IPS DF 4.7 (cell line): ENCODE measurements around the gene FCRLB.
"Not testable (repeated sequence)": the region's sequence is repeated elsewhere in the genome, so short reads cannot be mapped to it uniquely, and the experiment has no call there.

ENCODE experiments used
- DNase-seq: peaks from one replicate; pipeline ENCODE4 v3.0.0-alpha.2; 2013; ENCODE audit warnings: low spot score; ENCODE audit errors: extremely low read depth

Gene FCRLB, protein sequence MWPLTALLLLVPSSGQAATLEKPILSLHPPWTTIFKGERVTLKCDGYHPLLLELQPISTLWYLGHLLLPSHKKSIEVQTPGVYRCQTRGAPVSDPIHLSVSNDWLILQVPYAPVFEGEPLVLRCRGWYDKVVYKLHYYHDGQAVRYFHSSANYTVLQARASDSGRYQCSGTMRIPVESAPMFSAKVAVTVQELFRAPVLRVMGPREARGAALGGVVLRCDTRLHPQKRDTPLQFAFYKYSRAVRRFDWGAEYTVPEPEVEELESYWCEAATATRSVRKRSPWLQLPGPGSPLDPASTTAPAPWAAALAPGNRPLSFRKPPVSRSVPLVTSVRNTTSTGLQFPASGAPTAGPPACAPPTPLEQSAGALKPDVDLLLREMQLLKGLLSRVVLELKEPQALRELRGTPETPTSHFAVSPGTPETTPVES

DNA sequence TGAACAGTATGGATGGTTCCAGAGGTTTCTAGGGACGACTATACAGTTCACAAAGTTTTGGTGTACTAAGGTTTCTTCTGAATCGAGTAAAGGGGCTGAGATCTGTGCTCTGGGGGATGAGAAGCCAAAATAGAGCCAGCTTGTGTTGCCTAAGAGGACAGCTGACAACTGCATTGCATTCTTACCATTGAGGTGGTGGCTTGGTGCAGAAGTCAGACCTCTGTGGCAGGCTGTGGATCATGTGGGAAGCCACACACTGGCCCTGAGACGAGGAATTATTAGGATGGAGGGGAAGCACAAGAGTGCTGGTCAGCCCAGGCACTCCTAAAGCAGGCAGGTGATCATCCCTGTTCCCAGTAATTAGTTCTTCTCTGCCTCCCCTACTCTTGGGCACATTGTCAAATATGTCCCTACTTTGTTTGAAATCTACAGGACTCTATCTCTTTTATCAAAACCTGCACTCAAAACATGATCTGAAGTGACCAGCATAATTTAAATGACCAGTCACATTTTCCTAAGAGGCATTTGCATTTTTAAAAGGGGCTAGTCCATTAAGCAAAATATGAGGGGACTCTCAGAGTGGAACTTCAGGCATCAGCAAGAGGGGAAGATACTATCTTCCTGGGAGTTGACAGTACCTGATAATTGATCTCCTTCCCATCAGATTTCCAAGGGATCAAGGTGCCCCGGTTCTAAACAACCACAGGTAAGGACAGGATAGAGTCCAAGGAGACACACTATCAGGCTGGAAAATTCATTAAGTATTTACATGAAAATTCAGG, at the start of gene FCRLB:
Gene FCRLB, plus strand, starts transcription at position 589 of the 782 bp plus-strand sequence. CDS start 1,129 bp downstream, outside the sequence.
- no peak for DNase-seq

DNA sequence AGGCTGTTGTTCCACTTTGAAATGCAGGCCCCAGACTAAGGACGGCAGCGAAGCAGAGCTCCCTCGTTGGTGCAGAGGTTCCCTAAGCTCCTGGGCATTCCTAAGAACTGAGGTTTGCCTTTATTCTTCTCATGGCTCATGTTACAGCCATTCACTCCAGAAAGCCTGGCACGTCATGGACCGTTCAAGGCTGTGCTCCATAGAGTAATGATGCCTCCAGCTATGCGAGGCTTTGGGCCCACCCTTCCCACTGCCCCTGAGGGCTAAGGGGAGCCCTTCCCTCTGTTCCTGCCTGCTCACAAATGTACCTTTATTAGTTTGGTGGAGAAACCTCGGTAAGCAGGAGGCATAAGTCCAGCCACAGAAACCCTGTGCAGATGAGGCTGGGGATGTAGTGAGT, 47.9 kb upstream of the FCRLB start:
- DNase-seq = not testable (repeated sequence)

DNA sequence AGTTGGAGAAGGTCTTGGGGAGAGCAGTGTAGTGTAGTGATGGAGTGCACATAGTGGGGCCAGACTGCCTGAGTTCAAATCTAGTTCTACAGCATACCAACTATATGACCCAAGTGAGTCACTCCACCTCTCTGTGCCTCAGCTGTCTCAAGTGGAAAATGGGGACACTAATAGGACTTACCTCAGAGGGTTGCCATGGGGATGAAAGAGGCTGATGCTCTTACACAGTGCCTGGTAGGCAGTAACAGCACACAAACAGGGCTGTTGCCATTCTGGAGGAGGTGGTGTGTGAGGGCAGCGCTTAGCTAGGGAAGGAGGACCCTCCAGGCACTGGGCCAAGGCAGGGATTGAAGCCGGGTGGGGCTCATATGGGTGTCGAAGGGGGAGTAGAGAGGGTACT, 46.9 kb upstream of the FCRLB start:
- DNase-seq = not testable (repeated sequence)

DNA sequence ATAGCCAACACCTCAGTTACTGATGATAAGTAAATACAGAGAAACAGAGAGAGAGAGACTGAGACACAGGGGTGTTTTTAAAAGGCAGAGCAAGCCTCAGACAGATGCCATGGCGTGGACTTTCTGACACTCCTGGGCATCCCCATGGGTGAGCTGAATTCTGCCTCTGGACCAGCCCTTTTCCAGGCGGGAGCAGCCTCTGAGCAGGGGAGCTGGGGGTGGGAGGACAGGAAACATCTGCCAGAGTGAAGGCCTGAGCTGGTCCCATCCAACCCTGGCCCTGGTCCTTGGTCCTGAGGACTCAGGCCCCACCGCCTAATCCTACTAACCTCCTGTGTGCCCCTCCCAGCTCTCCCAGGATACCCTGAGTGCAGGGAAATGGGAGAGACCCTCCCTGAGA, 46.4 kb upstream of the FCRLB start:
- not testable (repeated sequence) for DNase-seq

DNA sequence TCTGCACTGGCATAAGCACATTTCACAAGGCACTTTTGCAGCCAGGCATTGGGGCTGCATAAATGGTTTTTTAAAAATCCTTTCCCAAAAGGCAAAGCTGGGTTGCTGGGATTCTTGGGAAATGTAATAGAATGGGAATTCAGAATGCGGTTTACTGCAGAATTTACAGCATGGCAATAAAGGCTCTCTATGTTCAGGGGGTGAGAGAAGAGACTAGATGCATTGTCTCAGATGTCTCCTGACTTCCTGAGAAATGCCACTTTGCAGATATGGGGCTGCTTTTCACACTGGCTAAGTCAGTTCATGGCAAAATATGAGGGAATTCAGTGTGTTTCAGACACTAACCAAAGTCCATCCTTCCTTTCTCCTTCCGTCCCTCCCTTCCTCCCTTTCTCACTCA, 44.9 kb upstream of the FCRLB start:
- DNase-seq = no peak

DNA sequence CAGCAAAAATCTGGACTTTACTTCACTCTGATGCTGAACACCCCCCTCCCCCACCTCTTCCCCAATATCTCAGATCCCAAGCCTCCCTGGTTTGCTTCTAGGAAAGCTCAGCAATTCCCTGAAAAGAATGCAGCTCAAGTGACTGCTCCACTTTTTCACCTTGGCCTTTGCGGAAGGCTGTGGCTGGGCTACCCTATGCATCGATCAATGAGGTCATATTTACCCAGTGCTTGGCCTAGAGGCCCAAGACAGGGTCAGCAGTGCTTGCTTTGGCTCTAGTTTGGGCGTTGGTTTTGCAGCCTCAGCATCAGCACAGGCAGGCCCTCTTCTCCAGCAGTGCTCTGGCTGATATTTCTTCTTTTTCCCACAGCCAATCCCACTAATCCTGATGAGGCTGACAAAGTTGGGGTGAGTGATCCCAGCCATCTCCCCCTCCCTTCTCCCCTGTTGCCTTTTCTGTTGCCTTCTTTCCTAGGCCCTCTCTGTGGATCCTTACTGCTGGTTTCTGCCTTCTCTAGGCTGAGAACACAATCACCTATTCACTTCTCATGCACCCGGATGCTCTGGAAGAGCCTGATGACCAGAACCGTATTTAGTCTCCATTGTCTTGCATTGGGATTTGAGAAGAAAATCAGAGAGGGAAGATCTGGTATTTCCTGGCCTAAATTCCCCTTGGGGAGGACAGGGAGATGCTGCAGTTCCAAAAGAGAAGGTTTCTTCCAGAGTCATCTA, 44.2 kb upstream of the FCRLB start:
- DNase-seq = no peak

DNA sequence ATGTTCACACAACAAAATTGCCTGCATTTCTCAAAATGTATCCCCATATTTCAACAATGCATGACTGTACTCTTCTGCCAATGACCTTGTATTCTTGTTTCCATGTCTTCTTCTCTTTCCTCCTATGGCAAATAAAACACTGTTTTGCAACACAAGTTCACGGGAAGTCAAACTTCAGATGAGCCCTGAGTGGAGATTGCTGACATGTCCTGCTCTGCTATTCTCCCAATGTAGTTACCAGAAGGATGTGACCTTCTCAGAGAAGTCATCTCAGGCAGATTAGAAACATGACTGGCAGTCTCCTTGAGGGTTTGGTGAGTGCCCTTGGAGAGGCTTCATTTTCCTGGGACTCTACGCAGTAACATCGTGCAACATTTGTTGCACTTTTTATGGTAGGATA, 42.8 kb upstream of the FCRLB start:
- DNase-seq = no peak

DNA sequence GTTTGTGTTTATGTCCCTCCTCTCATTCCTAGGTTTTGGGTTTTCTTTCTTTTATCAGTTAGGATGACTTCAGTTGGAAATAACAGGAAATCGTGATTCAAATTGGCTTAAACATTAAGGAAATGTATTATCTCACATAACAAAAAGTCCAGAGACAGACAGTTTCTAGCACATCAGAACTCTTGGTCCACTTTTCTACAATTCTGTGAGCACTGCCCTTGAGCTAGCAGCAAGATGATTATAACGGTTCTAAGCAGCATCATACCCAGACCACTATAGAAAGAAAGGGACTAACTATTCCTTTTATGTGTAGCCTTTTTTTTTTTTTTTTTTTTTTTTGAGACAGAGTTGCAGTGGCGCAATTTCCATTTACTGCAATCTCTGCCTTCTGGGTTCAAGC, 39.5 kb upstream of the FCRLB start:
- DNase-seq = no peak

DNA sequence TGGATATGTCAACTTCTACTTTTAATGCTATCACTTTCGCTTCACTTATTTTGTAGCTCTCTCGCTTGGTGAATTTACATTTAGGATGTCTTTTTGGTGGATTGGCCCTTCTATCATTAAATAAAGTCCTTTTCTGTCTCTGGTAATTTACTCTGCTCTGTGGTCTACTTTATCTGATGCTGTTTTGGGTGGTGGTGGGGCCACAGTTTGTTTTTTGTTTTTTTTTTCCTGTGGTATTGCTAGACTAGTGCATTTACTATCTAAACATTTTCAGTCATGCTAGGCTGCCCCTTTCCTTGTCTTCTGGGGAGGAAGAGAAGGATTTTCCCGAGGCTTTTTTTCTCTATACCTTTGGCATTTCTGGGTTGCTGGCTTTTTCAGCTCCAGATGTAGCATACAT, 32.4 kb upstream of the FCRLB start:
- DNase-seq = no peak

DNA sequence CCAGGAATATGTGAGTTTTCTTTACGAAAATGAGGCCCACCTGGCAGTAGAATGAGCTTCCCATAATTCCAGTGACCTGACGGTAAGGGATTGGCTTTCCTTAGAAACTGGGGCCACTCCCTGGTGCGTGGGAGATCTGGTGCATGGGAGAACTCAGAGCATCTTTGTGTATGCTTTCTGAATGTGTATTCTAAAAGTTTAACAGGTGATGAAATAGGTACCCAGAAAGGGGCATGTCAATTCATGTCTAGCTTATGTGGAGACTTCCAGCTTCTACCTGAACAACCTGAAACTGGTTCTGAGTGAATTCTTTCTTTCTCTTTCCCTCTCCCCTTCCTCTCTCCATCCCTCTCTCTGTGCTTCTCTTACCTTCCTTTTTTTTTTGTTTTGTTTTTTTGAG, 29.5 kb upstream of the FCRLB start:
- no peak for DNase-seq

DNA sequence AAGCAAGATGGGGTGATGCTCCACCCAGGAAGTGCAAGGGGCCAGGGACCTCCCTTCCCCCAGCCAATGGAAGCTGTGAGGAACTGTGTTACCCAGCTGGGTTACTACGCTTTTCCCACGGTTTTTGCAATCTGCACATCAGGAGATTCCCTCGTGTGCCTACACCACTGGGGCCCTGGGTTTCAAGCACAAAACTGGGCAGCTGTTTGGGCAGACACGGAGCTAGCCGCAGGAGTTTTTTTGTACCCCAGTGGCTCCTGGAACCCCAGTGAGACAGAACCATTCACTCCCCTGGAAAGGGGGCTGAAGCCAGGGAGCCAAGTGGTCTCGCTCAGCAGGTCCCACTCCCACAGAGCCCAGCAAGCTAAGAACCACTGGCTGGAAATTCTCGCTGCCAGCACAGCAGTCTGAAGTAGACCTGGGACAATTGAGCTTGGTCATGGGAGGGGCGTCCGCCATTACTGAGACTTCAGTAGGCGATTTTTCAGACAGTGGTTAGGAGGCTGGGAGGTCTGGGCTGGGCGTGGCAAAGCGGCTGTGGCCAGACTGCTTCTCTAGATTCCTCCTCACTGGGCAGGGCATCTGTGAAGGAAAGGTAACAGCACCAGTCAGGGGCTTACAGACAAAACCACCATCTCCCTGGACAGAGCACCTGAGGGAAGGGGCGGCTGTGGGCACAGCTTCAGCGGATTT, 28.2 kb upstream of the FCRLB start:
- not testable (repeated sequence) for DNase-seq

DNA sequence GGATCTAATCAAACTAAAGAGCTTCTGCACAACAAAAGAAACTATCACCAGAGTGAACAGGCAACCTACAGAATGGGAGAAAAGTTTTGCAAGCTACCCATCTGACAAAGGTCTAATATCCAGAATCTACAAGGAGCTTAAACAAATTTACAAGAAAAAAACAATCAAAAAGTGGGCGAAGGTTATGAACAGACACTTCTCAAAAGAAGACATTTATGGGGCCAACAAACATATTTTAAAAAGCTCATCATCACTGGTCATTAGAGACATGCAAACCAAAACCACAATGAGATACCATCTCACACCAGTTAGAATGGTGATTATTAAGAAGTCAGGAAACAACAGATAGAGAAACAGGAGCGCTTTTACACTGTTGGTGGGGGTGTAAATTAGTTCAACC, 23.0 kb upstream of the FCRLB start:
- not testable (repeated sequence) for DNase-seq

DNA sequence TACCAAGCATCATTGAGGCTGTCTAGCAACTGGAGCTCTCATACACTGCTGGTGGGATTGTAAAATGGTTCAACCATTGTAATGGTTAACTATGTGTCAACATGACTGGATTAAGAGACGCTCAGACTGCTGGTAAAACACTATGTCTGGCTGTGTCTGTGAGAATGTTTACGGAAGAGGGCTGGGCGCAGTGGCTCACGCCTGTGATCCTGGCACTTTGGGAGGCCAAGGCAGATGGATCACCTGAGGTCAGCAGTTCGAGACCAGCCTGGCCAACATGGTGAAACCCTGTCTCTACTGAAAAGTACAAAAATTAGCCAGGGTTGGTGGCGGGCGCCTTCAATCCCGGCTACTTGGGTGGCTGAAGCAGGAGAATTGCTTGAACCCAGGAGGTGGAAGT, 19.1 kb upstream of the FCRLB start:
- DNase-seq = no peak

DNA sequence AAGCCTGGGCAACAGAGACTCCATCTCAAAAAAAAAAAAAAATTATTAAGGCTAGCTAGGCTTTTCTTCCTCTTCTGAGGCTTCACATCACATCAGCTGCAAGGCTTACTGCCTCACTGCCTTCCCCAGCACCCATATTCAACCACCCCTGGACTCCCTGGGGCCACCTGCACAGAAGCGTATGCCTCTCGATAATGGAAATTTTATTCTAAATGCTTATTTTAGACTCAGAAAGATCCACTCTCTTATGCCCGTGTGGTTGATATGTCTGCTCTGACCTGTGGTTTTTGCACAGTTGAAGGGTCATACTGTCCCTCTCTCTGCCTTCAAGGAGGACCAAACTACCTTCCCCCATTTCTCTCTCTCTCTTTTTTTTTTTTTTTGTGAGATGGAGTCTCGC, 15.8 kb upstream of the FCRLB start:
- no peak for DNase-seq

DNA sequence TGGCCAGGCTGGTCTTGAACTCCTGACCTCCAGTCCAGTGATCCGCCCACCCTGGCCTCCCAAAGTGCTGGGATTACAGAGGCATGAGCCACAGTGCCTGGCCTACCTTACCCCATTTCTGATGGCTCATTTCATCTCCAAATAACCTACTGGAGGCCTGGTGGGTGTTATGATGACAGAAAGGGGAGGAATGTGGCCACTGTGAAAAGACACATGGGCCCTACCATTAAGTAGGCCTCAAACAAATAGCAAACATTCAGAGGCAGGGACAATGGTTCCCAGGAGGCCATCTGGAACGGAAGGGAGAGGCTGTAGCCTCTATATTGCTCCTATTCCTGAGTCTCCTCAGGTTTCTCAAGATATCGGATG, 15.2 kb upstream of the FCRLB start:
- no peak for DNase-seq

DNA sequence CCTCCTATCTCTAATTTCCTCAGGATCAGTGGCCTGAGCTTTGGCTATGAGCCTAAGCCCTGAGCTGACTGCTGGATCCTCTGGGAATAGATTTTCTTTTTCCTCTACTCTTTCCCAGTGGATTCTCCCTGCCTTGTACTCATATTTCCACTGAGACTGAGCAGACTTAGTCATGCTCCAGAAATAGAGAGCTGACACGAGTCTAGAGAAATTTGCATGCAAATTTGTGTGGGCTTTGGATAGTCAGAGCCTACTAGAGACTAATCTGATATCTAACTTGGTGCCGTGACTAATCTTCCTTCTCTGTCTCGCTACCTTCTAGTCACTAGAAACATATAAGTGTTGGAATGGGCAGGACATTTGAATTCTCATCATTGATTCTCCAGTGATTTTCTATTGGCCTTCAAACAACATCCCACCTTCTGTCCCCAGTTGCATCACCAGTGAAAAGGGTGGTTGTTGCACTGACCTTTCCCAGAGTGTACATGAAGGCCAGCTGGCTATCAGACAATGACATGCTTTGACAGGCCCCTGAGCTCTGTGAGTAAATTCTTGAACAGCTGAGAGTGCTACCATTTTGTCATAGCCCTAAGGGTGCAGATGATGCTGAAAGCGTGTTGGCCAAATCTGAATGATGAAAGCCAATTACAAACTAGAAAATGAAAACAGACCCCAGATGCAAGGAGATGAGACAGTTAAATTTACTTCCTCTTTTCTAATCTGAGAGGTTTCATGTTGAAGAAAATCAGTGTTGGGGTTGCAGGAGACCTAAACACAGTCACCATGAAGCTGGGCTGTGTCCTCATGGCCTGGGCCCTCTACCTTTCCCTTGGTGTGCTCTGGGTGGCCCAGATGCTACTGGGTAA, 14.6 kb upstream of the FCRLB start, which contains the start of gene FCRLA:
Gene FCRLA, plus strand, starts transcription at position 748 of the 866 bp plus-strand sequence. Its CDS starts 36 bp downstream, at position 784.
- no peak for DNase-seq

DNA sequence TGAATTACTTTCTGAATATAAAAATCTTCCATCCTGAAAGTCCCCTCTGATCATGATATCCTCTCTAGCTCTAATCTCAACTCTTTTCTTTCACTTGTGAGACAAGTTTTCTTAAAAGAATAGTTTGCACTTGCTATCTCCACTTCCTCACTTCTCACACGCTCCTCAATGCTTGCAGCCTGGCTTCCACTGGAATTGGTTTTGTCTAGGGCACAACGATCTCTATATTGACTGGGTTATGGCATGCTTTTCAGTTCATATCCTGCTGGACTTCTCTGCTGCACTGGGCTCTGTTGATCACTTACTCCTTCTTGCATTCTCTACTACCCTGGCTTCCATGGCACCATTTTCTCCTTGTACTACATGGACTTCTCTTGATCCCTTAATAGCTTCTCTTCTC, 13.8 kb upstream of the FCRLB start:
- no peak for DNase-seq

DNA sequence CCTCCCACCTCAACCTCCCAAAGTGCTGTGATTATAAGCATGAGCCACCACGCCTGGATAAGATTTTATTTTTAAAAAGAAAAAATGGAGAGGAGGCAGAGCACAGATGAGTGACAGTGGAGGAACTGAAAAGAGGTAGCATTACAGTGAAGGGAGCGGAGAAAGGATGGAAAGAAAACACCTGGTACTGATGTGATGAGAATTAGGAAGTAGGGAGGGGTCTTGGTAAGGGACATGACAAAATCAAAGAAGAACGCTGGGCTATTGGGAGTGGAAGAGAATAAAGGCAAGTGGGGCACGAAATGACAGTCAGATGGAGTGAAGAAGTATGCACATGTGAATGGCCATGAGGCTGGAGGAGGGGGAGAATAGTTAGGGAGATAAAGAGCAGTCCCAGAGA, 12.0 kb upstream of the FCRLB start:
- DNase-seq = no peak

DNA sequence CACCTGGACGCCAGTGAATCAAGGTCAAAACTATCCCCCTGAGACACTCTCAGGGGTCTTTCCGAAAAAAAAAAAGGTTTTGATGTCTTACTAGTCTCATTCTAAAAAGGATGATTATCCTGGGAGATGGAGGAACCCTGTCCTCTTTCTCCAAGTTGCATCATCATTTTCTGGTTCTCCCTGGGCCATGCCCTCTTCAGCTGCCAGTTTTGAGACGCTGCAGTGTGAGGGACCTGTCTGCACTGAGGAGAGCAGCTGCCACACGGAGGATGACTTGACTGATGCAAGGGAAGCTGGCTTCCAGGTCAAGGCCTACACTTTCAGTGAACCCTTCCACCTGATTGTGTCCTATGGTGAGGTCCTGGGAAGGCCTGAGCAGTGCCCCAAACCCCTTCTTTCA, 10.8 kb upstream of the FCRLB start:
- no peak for DNase-seq

DNA sequence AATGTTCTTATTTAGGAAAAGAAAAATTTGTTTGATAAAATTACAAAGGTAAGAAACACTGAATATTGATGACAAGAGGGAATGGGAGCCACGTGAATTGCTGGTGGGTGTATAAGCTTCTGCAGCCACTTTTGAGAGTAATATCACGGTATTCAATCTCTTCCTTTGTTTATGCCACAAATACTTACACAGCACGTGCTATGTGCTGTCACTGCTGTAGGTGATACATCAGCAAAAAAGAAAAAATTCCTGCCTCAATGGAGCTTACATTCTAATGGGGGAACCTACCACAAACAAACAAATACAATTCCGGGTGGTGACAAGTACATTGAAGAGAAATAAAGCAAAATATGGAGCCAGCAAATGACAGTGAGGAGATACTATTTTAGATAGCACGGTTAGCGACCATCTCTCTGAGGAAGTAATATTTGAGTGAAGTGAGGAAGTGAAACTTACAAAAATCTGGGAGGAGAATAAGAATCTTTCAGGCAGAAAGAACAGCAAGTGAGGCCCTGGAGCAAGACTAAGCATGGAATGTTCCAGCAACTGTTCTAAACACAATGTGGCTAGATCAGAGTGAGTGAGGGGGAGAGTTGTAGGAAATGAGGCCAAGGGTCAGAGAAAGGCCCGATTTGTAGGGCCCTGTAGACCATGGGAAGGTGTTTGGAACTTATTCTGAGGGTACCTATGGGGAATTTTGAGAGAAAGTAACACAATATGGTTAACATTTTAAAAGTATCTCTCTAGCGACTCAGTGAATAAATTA, 2.6 kb upstream of the FCRLB start:
- DNase-seq = no peak
